GM12875 (cell line): ENCODE measurements around the gene EFNA4.

ENCODE experiments used
- H3K4me3 ChIP-seq: one replicate; pipeline ENCODE4 v1.5.1; 2011; ENCODE audit warnings: low read depth, low read length, control low read depth
- CTCF ChIP-seq: IDR thresholded peaks from 2 replicates; pipeline ENCODE4 v1.5.1; 2011; ENCODE audit warnings: low read depth, mild to moderate bottlenecking, control low read depth, inconsistent platforms, low read length, moderate library complexity, borderline replicate concordance; ENCODE audit not compliant: insufficient read depth

The EFNA4 gene

GRCh38 chr1:155106862-155107261 is 43.3 kb downstream of the EFNA4 start:
- TF ChIP-seq CTCF: no peak
- no peak overlapping the region for H3K4me3 ChIP-seq

GRCh38 chr1:155107309-155108264 is 44.0 kb downstream of the EFNA4 start:
- TF ChIP-seq CTCF: no peak
- H3K4me3 ChIP-seq: no peak overlapping the region

- no peak overlapping the region for H3K4me3 ChIP-seq
- TF ChIP-seq CTCF: no peak
Measured at GRCh38 chr1:155108296-155108695, 44.8 kb downstream of the EFNA4 start.

GRCh38 chr1:155110381-155110780 is 46.8 kb downstream of the EFNA4 start:
- no peak overlapping the region for H3K4me3 ChIP-seq
- TF ChIP-seq CTCF: no peak

GRCh38 chr1:155110826-155111225 is 47.3 kb downstream of the EFNA4 start:
- no peak overlapping the region for H3K4me3 ChIP-seq
- TF ChIP-seq CTCF: no peak

GRCh38 chr1:155113450-155113980 is 50.0 kb downstream of the EFNA4 start:
- H3K4me3 ChIP-seq: no peak overlapping the region
- no peak for TF ChIP-seq CTCF
